ENCODE results near the gene SH3PXD2A.
A peak's percentile ranks its signal among the peaks of the same experiment; 100 is the strongest.

The SH3PXD2A gene

DNA sequence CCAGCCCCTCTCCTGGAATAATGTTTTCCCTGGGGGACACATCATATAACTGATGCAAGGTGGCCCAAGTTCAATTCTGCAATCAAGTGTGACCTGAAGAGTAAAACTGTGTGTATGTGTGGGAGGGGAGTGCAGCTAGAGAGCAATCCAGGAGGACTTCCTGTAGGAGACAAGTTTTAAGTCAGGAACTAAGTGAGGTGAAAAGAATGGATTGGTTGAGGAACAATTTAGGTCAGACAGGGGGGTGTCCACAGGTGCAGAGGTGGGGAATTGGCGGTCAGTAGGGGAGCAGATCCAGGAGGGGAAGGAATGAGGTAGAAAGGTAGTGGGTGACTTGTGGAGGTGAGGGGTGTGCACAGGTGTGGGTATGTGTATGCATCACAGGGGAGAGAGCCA is 279.3 kb downstream of the SH3PXD2A start:
- Mint-ChIP-seq H3K27me3 (no peaks in the 10 kb centered on the region), H3K9me3 (no peaks in the 10 kb centered on the region), H3K4me1 (ENCODE audit: low read depth) (no peaks in the 10 kb centered on the region), H3K4me3 (no peak overlapping the region), H3K36me3 (ENCODE audit: low read depth) (no peaks in the 10 kb centered on the region), H3K27ac (no peak overlapping the region)
- DNase-seq: no peak

DNA sequence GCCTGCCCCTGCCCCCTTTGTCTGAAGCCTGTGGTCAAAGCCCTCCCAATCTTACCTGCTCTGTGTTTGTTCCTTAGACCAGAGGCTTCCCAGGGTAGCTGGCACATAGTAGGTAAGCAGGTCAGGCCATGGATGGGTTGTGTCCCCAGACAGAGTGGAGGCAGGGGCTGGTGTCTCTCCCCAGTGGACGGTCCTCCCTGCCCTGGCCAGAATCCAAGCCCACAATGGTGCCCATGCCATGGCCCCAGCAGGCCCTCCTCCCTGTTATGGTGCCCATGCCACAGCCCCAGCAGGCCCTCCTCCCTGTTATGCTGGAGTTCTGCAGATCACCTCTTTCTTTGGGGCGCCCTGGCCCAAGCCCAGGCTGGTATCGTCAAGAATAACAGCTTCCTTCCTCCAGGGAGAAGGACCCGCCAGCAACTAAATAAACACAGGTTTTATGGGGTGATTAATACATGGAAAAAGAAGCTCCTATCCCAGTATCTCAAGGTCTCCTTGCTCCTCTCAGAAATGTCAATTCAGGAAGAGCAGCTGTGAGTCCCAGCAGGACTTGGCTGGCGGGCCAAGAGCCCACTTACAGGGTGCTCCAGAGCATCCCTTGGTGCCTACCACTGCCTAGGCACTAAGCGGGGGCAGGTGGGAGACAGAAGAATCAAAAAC is 279.8 kb downstream of the SH3PXD2A start:
- DNase-seq: no peak
- no peaks in the 10 kb centered on the region for H3K36me3 Mint-ChIP-seq (ENCODE audit: low read depth)

GRCh38 chr10:103574097-103575061 is 281.0 kb downstream of the SH3PXD2A start:
- H3K9me3 Mint-ChIP-seq: no peaks in the 10 kb centered on the region
- H3K27me3 Mint-ChIP-seq: no peaks in the 10 kb centered on the region
- no peak overlapping the region for H3K27ac Mint-ChIP-seq
- DNase-seq: no peak
- no peaks in the 10 kb centered on the region for H3K36me3 Mint-ChIP-seq (ENCODE audit: low read depth)
- H3K4me3 Mint-ChIP-seq: no peak overlapping the region
- no peaks in the 10 kb centered on the region for H3K4me1 Mint-ChIP-seq (ENCODE audit: low read depth)

More for the DNA sequence above, 279.8 kb downstream of the SH3PXD2A start:
- Mint-ChIP-seq H3K4me1 (ENCODE audit: low read depth) (no peaks in the 10 kb centered on the region), H3K27me3 (no peaks in the 10 kb centered on the region), H3K27ac (no peak overlapping the region), H3K4me3 (no peak overlapping the region), H3K9me3 (no peaks in the 10 kb centered on the region)

DNA sequence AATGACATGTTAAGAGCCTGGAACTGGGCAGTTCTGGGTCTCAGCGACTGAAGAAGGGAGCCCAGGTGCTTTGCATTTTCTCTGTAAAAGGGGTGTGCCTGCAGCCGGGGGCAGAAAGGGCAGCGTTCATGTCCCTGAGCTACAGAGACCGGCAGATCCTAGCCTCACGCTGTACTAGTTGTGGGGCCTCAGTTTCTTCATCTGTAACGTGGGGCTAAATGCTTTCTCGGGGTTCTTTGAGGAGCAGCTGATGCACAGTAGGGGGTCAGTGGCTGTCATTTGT is 282.2 kb downstream of the SH3PXD2A start:
- Mint-ChIP-seq H3K36me3 (ENCODE audit: low read depth) (no peaks in the 10 kb centered on the region), H3K4me3 (no peak overlapping the region), H3K27me3 (no peaks in the 10 kb centered on the region), H3K9me3 (no peaks in the 10 kb centered on the region), H3K4me1 (ENCODE audit: low read depth) (no peaks in the 10 kb centered on the region), H3K27ac (no peak overlapping the region)
- no peak for DNase-seq

- Mint-ChIP-seq H3K4me3 (no peak overlapping the region), H3K27me3 (no peaks in the 10 kb centered on the region), H3K4me1 (ENCODE audit: low read depth) (no peaks in the 10 kb centered on the region), H3K9me3 (no peaks in the 10 kb centered on the region), H3K27ac (no peak overlapping the region), H3K36me3 (ENCODE audit: low read depth) (no peaks in the 10 kb centered on the region)
- no peak for DNase-seq
Observed at GRCh38 chr10:103572347-103573204, 282.8 kb downstream of the SH3PXD2A start.

GRCh38 chr10:103571656-103571975 is 283.8 kb downstream of the SH3PXD2A start:
- Mint-ChIP-seq H3K27me3 (no peaks in the 10 kb centered on the region), H3K36me3 (ENCODE audit: low read depth) (no peaks in the 10 kb centered on the region), H3K9me3 (no peaks in the 10 kb centered on the region), H3K4me3 (no peak overlapping the region), H3K4me1 (ENCODE audit: low read depth) (no peaks in the 10 kb centered on the region), H3K27ac (no peak overlapping the region)
- no peak for DNase-seq

- no peaks in the 10 kb centered on the region for H3K4me1 Mint-ChIP-seq (ENCODE audit: low read depth)
- H3K27me3 Mint-ChIP-seq: no peaks in the 10 kb centered on the region
- no peaks in the 10 kb centered on the region for H3K36me3 Mint-ChIP-seq (ENCODE audit: low read depth)
- H3K4me3 Mint-ChIP-seq: no peak overlapping the region
- DNase-seq: no peak
- no peak overlapping the region for H3K27ac Mint-ChIP-seq
- no peaks in the 10 kb centered on the region for H3K9me3 Mint-ChIP-seq
Observed at GRCh38 chr10:103570844-103571655, 284.3 kb downstream of the SH3PXD2A start.

GRCh38 chr10:103569896-103570295 is 285.5 kb downstream of the SH3PXD2A start:
- H3K9me3 Mint-ChIP-seq: no peaks in the 10 kb centered on the region
- no peak for DNase-seq

DNA sequence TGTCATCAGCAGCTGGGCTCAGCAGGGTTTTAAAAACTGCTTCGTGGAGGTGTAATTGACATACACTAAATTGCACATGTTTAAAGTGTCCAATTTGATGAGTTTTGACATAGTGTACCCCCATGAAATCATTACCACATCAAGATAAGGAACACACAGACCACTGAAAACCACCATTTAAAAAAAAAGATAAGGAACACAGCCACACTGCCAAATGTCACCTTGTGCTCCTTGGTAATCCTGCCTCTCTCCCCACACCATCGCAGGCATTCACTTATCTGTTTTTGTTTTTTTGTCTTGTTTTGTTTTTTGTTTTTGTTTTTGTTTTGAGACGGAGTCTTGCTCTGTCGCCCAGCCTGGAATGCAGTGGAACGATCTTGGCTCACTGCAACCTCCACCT is 286.9 kb downstream of the SH3PXD2A start:
- Mint-ChIP-seq H3K4me3 (no peak overlapping the region), H3K4me1 (ENCODE audit: low read depth) (no peaks in the 10 kb centered on the region), H3K27me3 (no peaks in the 10 kb centered on the region), H3K36me3 (ENCODE audit: low read depth) (no peaks in the 10 kb centered on the region), H3K27ac (no peak overlapping the region), H3K9me3 (no peaks in the 10 kb centered on the region)
- DNase-seq: no peak

More at GRCh38 chr10:103569896-103570295, 285.5 kb downstream of the SH3PXD2A start:
- Mint-ChIP-seq H3K27ac (no peak overlapping the region), H3K36me3 (ENCODE audit: low read depth) (no peaks in the 10 kb centered on the region), H3K4me3 (no peak overlapping the region), H3K4me1 (ENCODE audit: low read depth) (no peaks in the 10 kb centered on the region), H3K27me3 (no peaks in the 10 kb centered on the region)

- no peak for DNase-seq
- H3K27me3 Mint-ChIP-seq: no peaks in the 10 kb centered on the region
- no peaks in the 10 kb centered on the region for H3K36me3 Mint-ChIP-seq (ENCODE audit: low read depth)
- H3K4me3 Mint-ChIP-seq: no peak overlapping the region
- no peaks in the 10 kb centered on the region for H3K9me3 Mint-ChIP-seq
- no peak overlapping the region for H3K27ac Mint-ChIP-seq
- no peaks in the 10 kb centered on the region for H3K4me1 Mint-ChIP-seq (ENCODE audit: low read depth)
Observed at GRCh38 chr10:103566536-103566935, 288.8 kb downstream of the SH3PXD2A start.

DNA sequence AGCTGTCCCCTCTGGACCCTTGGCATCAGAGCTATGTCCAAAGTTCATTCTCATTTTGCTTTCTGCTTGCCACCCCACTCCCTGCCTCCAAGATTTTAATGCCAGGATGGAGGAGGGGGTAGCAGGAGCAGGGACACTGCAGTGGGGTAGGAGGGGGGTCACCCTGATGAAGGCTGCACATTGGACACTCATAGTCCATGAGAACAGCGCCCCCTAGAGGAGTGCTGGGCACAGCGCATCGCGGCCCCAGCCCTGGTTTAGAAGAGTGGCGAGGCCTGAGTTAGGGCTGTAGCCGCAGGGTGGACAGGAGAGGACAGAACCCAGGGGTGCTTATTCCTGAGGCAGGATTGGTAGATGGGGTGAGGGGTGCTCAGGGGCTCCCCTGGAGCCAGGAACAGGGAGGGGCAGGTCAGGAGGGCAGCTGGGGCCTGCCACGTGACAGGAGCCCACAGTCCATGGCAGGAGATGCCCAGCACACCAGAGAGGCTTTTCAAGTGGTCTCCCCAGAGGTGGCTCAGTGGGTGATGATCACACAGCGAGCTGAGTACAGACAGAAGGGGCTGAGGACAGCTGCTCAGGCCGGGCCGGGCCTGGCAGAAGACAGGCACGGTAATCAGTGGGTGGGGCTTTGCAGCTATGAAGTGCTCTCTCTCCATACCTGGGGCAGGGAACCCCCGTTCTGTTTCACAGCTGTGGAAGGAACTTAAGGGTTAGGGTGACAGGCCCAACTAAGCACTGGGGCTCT is 290.4 kb downstream of the SH3PXD2A start:
- H3K4me3 Mint-ChIP-seq: no peak overlapping the region
- H3K36me3 Mint-ChIP-seq (ENCODE audit: low read depth): no peaks in the 10 kb centered on the region
- no peaks in the 10 kb centered on the region for H3K4me1 Mint-ChIP-seq (ENCODE audit: low read depth)
- H3K9me3 Mint-ChIP-seq: no peaks in the 10 kb centered on the region
- DNase-seq: peak; percentile 59
- no peak overlapping the region for H3K27ac Mint-ChIP-seq
- H3K27me3 Mint-ChIP-seq: peaks cover 6% of the 10 kb centered on the region

GRCh38 chr10:103564116-103564501 is 291.3 kb downstream of the SH3PXD2A start:
- no peaks in the 10 kb centered on the region for H3K4me1 Mint-ChIP-seq (ENCODE audit: low read depth)
- no peak overlapping the region for H3K27ac Mint-ChIP-seq
- no peak overlapping the region for H3K4me3 Mint-ChIP-seq
- DNase-seq: no peak
- H3K27me3 Mint-ChIP-seq: peaks cover 14% of the 10 kb centered on the region
- H3K36me3 Mint-ChIP-seq (ENCODE audit: low read depth): no peaks in the 10 kb centered on the region
- no peaks in the 10 kb centered on the region for H3K9me3 Mint-ChIP-seq

DNA sequence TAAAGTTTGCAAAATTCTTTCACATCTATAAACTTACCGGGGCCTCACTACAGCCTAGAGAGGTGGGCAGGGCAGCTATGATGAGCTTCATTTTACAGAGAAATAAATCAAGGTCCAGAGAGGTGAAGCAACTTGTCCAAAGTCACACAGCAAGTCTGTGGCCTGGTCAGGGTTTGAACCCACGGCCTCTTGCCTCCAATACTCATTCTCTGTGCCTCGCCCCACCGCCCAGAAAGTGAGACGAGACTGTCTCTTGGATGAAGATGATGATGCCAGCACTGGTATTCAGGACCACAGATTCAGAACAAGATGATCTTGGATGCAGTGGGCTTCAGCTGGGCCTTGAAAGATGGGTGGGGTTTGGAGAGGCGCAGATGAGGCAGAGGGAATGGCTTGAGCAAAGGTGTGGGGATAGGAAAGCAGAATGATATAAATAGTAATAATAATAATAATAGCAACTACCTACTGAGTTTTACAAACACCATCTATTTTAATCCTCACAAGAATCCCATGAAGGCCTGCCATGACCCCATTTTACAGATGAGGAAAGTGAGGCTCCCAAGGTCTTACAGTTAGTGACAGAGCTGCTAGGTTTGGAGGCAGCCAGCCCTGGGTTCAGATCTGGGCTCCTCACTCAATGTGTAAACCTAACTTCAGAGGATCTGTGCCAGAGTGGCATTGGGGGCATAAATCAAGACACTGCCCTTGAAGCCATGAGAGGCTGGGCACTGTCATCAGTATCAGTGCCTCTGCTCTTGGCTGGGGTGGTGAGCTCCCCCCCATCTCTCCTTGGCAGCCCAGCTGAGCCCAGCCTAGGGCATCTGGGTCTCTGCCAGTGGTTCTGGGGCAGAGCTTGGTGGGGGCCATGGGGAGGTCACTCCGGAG is 291.9 kb downstream of the SH3PXD2A start:
- Mint-ChIP-seq H3K4me3 (no peak overlapping the region), H3K27me3 (peaks cover 21% of the 10 kb centered on the region), H3K27ac (no peak overlapping the region), H3K36me3 (ENCODE audit: low read depth) (no peaks in the 10 kb centered on the region), H3K9me3 (no peaks in the 10 kb centered on the region), H3K4me1 (ENCODE audit: low read depth) (no peaks in the 10 kb centered on the region)
- no peak for DNase-seq
